ENCODE results near the gene TMEM156. TPM values are rescaled to one million over a fixed set of nuclear protein-coding genes. Genes with fewer than 3 reads are reported as not detected.
"Not testable (repeated sequence)": the region's sequence is repeated elsewhere in the genome, so short reads cannot be mapped to it uniquely, and the experiment has no call there.

Gene TMEM156
- total RNA-seq, 4 donors from 2014 or later, result 0.33 TPM; not detected in 3

DNA sequence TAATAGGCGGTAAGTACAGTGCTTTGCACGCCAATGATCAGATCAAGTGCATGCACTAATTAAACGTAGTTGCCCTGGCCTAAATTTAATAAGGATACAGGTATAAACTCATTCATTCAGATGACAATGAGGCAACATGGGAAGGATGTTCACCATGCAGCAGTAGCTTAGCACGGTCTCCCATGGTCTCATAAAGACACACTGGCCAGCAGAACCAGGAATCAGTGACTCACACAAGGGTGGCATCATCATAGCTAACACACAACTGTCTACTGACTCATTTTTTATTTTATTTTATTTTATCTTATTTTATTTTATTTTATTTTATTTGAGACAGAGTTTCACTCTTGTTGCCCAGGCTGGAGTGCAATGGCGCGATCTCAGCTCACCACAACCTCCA, 42.7 kb downstream of the TMEM156 start:
- no peak for TF ChIP-seq POLR2A (IDR thresholded peaks at IDR 0.05)
- TF ChIP-seq, protein P1, sequence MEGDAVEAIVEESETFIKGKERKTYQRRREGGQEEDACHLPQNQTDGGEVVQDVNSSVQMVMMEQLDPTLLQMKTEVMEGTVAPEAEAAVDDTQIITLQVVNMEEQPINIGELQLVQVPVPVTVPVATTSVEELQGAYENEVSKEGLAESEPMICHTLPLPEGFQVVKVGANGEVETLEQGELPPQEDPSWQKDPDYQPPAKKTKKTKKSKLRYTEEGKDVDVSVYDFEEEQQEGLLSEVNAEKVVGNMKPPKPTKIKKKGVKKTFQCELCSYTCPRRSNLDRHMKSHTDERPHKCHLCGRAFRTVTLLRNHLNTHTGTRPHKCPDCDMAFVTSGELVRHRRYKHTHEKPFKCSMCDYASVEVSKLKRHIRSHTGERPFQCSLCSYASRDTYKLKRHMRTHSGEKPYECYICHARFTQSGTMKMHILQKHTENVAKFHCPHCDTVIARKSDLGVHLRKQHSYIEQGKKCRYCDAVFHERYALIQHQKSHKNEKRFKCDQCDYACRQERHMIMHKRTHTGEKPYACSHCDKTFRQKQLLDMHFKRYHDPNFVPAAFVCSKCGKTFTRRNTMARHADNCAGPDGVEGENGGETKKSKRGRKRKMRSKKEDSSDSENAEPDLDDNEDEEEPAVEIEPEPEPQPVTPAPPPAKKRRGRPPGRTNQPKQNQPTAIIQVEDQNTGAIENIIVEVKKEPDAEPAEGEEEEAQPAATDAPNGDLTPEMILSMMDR (IDR thresholded peaks at IDR 0.05), result no peak
- H3K4me1 ChIP-seq, result peaks cover 0 to 5% of the 10 kb centered on the region in 2 donors
- intact Hi-C loops (cut with DNase I), result no loop called here
- H3K27ac ChIP-seq, result no peak overlapping the region
- 91 to 94% methylated on average over 6 of the region's 6 CpGs for WGBS, 2 donors
- no peak overlapping the region for H3K4me3 ChIP-seq (replicated peaks in 1 of 3)
- no peaks in the 10 kb centered on the region for H3K36me3 ChIP-seq
- no peak for DNase-seq
- H3K27me3 ChIP-seq, result no peaks in the 10 kb centered on the region
- H3K9me3 ChIP-seq, result no peaks in the 10 kb centered on the region

DNA sequence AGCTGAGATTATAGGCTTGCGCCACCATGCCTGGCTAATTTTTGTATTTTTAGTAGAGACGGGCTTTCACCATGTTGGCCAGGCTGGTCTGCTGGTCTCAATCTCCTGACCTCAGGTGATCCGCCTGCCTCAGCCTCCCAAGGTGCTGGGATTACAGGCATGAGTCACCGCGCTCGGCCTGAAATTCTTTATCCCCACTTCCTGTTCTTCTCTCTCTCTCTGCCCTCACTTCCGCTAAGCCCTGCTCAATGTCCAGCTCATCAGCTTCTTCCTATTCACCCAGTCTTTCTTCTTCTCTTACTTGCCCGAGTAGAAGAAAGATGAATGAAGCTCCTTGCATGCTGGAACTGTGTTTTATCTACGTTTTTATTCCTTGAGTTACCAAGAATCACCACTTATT, 43.9 kb downstream of the TMEM156 start:
- H3K27ac ChIP-seq; intact Hi-C loops (cut with DNase I); H3K9me3 ChIP-seq; H3K36me3 ChIP-seq; H3K27me3 ChIP-seq; H3K4me1 ChIP-seq; DNase-seq; H3K4me3 ChIP-seq (replicated peaks in 1 of 3): not testable (repeated sequence)
- 92 to 93% methylated on average over 9 of the region's 9 CpGs for WGBS, 2 donors

DNA sequence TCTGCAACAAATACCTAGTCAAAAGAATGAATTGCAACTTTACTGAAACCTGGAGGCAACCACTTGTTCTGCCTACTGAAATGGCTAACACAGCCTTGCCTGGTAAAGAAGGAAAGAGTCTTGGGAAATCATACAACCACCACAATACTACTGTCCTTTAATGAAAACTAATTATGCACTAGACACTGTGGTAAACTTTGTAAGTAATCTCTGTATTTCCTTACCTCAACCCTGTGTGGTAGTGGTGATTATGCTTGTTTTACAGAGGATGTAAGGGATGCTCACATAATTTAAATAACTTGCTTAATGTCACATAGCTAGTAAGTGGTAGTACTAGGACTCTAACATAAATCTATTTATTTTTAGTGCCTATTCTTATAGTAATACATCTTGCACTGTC, 44.7 kb downstream of the TMEM156 start:
- no peak overlapping the region for H3K4me3 ChIP-seq (replicated peaks in 1 of 3)
- no peaks in the 10 kb centered on the region for H3K36me3 ChIP-seq
- TF ChIP-seq, protein P1 (IDR thresholded peaks at IDR 0.05), result no peak
- TF ChIP-seq POLR2A (IDR thresholded peaks at IDR 0.05), result no peak
- no peak for DNase-seq
- H3K27me3 ChIP-seq, result no peaks in the 10 kb centered on the region
- no peaks in the 10 kb centered on the region for H3K9me3 ChIP-seq
- no peak overlapping the region for H3K27ac ChIP-seq
- intact Hi-C loops (cut with DNase I), result no loop called here
- peaks cover 0 to 5% of the 10 kb centered on the region in 2 donors for H3K4me1 ChIP-seq

DNA sequence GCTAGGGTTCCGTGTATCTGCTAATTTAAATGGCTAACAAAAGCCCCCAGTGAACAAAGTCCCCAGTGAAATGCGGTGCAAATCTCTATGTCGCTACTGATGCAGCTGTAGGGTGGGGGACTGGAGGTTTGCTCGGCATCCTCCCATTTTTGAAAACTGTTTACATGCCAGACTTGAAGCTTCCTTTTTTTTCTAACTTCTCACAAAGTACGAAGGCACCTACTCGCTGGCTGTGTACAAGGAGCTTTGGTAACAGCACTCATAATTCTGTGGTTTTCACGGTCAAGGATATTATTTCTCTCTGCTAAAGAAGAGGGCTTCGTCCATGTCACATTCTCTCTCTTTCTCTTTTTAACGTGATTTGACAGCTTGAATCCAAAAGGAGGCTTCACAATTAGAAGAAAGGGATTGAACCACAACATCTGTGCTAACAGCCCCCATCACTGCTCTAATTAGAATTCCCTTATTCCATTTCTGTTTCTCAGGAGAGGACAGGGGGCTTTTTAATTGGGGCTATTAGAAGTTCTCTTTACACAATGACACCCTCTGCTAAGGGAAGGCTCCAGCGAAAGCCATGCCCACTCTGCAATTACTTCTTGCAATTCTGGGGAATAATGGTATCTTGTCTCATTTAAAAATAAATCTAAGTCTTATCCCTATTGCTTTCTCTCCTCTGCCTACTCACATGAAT, 46.7 kb downstream of the TMEM156 start:
- intact Hi-C loops (cut with DNase I), result no loop called here
- no peak for DNase-seq
- no peaks in the 10 kb centered on the region for H3K36me3 ChIP-seq
- 75 to 78% methylated on average over 10 of the region's 10 CpGs for WGBS, 2 donors
- H3K9me3 ChIP-seq, result no peaks in the 10 kb centered on the region
- H3K4me1 ChIP-seq, result peaks cover 0 to 5% of the 10 kb centered on the region in 2 donors
- H3K27me3 ChIP-seq, result no peaks in the 10 kb centered on the region
- no peak overlapping the region for H3K27ac ChIP-seq
- H3K4me3 ChIP-seq (replicated peaks in 1 of 3), result no peak overlapping the region
- no peak for TF ChIP-seq POLR2A (IDR thresholded peaks at IDR 0.05)
- TF ChIP-seq, protein P1 (IDR thresholded peaks at IDR 0.05), result no peak

DNA sequence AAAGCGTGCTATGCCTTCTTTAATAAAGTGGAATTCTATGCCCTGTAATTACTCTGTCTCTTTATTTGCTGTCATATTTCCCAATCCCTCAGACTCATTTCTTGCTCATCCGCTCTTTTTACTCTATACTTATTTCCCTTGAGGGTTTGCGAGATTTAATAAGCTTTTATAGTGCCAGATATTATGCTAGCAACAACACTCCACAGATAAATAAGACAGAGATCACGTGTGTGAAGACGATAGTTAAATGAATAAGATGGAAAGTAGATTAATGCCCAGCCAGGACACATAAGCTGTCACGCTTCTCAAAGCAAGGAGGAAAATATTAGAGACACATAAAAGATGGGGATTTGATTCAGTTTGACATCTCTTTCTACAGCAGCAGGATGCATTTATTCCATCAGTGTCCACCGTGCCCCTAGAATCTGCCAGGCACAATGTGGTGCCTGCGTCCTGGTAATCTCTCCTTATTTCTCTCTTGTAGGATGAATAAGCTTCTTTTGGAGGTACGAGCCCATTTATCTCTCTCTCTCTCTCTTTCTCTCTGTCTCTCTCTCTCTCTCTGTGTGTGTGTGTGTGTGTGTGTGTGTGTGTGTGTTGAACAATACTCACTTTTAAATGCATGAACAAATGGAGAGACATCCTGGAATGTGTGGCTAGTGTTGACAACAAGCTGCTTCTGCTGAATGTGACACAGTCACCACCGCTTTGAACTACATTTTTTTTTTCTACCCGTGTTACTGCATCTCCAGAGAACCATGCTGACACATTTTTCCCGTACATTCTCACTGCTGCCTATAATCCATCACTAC, 48.2 kb downstream of the TMEM156 start:
- WGBS, 2 donors, result 71 to 73% methylated on average over 12 of the region's 12 CpGs
- TF ChIP-seq, protein P1 (IDR thresholded peaks at IDR 0.05), result no peak
- H3K27ac ChIP-seq, result no peak overlapping the region

More for the DNA sequence above, 48.2 kb downstream of the TMEM156 start:
- intact Hi-C loops (cut with DNase I), result no loop called here
- H3K9me3 ChIP-seq, result no peaks in the 10 kb centered on the region
- H3K36me3 ChIP-seq, result no peaks in the 10 kb centered on the region
- no peaks in the 10 kb centered on the region for H3K27me3 ChIP-seq
- no peak overlapping the region for H3K4me3 ChIP-seq (replicated peaks in 1 of 3)
- DNase-seq, result no peak
- H3K4me1 ChIP-seq, result peaks cover 0 to 5% of the 10 kb centered on the region in 2 donors
